HK-2 (cell line): Measurements from ENCODE around the gene ZNF470.

Experiments
- DNase-seq: peaks from one replicate; pipeline ENCODE4 v3.0.0-alpha.2; 2018; ENCODE audit not compliant: unreplicated experiment

ZNF470 gene

GRCh38 chr19:56608274-56608964, 41.2 kb downstream of the ZNF470 start:
- DNase-seq = no peak

GRCh38 chr19:56611288-56611687, 44.0 kb downstream of the ZNF470 start:
- no peak for DNase-seq

DNA sequence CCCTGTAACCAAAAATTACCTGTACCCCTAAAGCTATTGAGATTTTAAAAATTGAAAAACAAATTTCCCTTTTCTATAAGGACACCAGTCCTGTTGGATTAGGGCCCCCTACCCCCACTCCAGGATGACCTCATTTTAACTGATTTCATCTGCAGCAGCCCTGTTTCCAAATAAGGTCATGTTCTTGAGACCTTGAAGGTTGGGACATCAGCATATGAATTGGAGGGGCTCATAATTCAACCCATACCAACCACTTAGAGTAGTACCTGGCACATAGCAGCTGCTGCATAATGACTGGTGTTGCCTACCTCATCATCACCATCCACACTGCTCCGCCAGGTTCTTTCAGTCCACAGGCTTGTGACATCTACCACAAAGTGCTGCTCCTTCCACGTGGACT, 45.5 kb downstream of the ZNF470 start:
- DNase-seq = no peak

GRCh38 chr19:56613639-56614038, 46.4 kb downstream of the ZNF470 start:
- DNase-seq = no peak

DNA sequence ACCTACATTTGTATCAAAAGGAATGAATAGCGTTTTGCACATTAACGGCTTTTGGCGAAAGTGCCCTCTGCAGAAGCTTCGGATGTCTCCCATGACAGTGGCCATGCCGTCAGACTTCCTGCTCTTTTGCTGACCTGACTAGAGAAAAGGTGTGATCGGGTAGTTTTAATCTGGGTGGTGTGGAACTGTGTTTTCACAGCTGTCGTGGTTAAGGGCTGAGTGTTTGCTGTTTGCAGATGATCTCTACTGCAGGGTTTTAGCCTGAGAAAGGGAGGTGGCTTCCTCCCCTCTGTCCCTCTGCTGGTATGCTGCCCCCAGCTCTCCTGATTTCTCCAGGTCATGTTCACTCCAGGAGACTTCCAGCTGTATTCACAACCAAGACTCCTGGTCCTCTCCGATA, 50.3 kb downstream of the ZNF470 start:
- DNase-seq = no peak

DNA sequence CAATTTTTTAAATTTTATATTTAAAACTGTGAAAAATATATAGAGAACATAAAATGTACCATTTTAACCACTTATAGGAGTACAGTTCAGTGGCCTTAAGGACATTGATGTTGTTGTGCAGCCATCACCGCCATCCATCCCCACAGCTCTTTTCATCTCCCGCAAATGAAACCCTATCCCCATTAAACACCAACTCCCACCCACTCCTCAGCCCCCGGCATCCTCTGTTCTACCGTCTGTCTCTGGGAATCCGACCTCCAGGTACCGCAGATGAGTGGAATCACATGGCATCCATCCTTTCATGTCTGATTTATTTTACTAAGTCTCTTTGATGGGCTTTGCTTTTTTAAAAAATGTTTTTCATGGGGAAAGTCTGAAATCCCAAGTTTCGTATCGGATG, 51.9 kb downstream of the ZNF470 start:
- no peak for DNase-seq

DNA sequence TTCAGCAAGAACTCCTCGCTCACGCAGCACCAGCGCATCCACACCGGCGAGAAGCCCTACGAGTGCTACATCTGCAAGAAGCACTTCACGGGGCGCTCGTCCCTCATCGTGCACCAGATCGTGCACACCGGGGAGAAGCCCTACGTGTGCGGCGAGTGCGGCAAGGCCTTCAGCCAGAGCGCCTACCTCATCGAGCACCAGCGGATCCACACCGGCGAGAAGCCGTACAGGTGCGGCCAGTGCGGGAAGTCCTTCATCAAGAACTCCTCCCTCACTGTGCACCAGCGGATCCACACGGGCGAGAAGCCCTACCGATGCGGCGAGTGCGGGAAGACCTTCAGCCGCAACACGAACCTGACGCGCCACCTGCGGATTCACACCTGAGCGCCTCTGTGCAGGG, 55.1 kb downstream of the ZNF470 start:
- no peak for DNase-seq

DNA sequence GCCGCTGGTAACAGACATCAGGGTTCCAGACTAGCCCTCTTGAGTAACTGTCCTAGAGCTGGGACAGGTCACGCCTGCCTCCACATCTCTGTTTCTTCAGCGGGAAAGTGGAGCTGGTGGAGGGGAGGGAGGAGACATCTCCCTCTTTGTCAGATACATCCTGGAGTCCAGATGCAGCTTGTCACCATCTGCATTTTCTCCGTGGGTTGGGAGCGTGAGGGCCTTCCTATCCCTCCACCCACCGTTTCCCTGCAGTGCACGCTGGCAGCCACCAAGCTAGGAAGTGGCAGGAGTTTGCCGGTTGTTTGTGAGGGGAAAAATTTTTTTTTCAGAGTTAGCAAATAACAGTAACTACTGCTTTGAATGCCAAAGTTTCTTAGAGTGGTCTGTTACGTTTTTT, 55.7 kb downstream of the ZNF470 start:
- no peak for DNase-seq

DNA sequence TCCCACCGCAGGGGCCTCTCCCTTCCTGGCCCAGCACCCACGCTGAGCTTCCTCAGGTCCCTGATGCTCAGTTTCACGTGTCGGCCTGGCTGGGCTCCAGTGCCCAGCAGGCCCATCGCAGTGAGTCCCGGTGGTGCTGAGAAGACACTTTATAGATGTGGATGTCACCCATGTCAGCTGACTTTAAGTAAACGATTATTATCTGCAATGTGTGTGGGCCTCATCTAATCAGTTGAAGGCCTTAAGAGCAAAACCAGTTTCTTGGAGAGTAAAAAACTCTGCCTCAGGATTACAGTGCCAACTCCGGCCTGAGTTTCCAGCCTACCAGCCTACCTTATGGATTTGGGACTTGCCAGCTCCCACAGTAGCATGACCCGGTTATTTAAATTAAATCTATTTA, 58.4 kb downstream of the ZNF470 start:
- DNase-seq = no peak

- DNase-seq = no peak
Observed at GRCh38 chr19:56633021-56633420, 65.8 kb downstream of the ZNF470 start.

- DNase-seq = peak; percentile 94
Observed at GRCh38 chr19:56637976-56638555, 70.8 kb downstream of the ZNF470 start.
